ENCODE measurements around the gene UQCC3.

DNA sequence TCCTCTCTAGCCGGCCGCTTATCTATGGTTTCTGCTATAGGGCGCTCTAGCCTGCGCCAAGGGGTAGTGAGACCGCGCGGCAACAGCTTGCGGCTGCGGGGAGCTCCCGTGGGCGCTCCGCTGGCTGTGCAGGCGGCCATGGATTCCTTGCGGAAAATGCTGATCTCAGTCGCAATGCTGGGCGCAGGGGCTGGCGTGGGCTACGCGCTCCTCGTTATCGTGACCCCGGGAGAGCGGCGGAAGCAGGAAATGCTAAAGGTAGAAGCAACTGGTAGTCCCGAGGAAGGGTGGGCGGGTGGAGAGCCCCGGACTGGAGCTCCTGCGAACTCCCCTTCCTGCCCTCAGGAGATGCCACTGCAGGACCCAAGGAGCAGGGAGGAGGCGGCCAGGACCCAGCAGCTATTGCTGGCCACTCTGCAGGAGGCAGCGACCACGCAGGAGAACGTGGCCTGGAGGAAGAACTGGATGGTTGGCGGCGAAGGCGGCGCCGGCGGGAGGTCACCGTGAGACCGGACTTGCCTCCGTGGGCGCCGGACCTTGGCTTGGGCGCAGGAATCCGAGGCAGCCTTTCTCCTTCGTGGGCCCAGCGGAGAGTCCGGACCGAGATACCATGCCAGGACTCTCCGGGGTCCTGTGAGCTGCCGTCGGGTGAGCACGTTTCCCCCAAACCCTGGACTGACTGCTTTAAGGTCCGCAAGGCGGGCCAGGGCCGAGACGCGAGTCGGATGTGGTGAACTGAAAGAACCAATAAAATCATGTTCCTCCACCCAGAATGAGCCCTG lies at the start of gene UQCC3, which contains the start of gene LBHD1:
- TF ChIP-seq POLR2A (IDR thresholded peaks at IDR 0.05): peak in 1 of 2 donors; percentile 48
- TF ChIP-seq, protein P1, sequence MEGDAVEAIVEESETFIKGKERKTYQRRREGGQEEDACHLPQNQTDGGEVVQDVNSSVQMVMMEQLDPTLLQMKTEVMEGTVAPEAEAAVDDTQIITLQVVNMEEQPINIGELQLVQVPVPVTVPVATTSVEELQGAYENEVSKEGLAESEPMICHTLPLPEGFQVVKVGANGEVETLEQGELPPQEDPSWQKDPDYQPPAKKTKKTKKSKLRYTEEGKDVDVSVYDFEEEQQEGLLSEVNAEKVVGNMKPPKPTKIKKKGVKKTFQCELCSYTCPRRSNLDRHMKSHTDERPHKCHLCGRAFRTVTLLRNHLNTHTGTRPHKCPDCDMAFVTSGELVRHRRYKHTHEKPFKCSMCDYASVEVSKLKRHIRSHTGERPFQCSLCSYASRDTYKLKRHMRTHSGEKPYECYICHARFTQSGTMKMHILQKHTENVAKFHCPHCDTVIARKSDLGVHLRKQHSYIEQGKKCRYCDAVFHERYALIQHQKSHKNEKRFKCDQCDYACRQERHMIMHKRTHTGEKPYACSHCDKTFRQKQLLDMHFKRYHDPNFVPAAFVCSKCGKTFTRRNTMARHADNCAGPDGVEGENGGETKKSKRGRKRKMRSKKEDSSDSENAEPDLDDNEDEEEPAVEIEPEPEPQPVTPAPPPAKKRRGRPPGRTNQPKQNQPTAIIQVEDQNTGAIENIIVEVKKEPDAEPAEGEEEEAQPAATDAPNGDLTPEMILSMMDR (IDR thresholded peaks at IDR 0.05): peak in 1 of 4 experiments; percentile 24
